ENCODE data around the gene CORO7. TPM values are rescaled to one million over a fixed set of nuclear protein-coding genes. Genes with fewer than 3 reads are reported as not detected.

The CORO7 gene
- total and polyA plus RNA-seq, 7 experiments from 2014 or later, result 29.6 to 572 (median 141) TPM

DNA sequence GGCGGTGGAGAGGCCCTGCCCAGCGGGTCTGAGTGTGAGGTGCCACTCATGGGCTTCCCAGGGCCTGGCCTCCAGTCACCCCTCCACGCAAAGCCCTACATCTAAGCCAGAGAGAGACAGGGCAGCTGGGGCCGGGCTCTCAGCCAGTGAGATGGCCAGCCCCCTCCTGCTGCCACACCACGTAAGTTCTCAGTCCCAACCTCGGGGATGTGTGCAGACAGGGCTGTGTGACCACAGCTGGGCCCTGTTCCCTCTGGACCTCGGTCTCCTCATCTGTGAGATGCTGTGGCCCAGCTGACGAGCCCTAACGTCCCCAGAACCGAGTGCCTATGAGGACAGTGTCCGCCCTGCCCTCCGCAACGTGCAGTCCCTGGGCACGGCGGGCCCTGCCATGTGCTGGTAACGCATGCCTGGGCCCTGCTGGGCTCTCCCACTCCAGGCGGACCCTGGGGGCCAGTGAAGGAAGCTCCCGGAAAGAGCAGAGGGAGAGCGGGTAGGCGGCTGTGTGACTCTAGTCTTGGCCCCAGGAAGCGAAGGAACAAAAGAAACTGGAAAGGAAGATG lies 33.5 kb downstream of the CORO7 start:
- Mint-ChIP-seq H3K9me3 (no peaks in the 10 kb centered on the region), H3K27me3 (no peaks in the 10 kb centered on the region), H3K36me3 (peaks cover 0 to 4% (median 0%) of the 10 kb centered on the region in 5 donors), H3K4me3 (no peak overlapping the region), H3K27ac (peak overlapping the region in 3 of 9 donors; percentile 25 to 62 (median 60)), H3K4me1 (peaks cover 0 to 12% (median 3%) of the 10 kb centered on the region in 7 donors)
- no peaks in the 10 kb centered on the region for H3K27me3 ChIP-seq (ENCODE audit: control insufficient read depth in 2 of 2, insufficient read depth in 2 of 2, low read length in 2 of 2)
- no peak overlapping the region for H3K27ac ChIP-seq (ENCODE audit: low read depth, low read length)
- H3K36me3 ChIP-seq (ENCODE audit: control insufficient read depth in 2 of 3, insufficient read depth in 3 of 3, low read length in 3 of 3), result peaks cover 8 to 91% (median 16%) of the 10 kb centered on the region in 3 experiments
- DNase-seq (peak in 1 of 9 donors; percentile 11), ATAC-seq (no peak)
- POLR2A ChIA-PET, result no interaction called here
- no peaks in the 10 kb centered on the region for H3K4me1 ChIP-seq (ENCODE audit: control insufficient read depth in 2 of 2, insufficient read depth in 2 of 2, low read length in 2 of 2)
- H3K9me3 ChIP-seq (ENCODE audit: control insufficient read depth in 2 of 3, low read length in 3 of 3), result no peaks in the 10 kb centered on the region
- intact Hi-C loops (cut with micrococcal nuclease), result no loop called here
- CTCF ChIA-PET, result no interaction called here
- H3K4me3 ChIP-seq (ENCODE audit: low read length), result no peak overlapping the region

DNA sequence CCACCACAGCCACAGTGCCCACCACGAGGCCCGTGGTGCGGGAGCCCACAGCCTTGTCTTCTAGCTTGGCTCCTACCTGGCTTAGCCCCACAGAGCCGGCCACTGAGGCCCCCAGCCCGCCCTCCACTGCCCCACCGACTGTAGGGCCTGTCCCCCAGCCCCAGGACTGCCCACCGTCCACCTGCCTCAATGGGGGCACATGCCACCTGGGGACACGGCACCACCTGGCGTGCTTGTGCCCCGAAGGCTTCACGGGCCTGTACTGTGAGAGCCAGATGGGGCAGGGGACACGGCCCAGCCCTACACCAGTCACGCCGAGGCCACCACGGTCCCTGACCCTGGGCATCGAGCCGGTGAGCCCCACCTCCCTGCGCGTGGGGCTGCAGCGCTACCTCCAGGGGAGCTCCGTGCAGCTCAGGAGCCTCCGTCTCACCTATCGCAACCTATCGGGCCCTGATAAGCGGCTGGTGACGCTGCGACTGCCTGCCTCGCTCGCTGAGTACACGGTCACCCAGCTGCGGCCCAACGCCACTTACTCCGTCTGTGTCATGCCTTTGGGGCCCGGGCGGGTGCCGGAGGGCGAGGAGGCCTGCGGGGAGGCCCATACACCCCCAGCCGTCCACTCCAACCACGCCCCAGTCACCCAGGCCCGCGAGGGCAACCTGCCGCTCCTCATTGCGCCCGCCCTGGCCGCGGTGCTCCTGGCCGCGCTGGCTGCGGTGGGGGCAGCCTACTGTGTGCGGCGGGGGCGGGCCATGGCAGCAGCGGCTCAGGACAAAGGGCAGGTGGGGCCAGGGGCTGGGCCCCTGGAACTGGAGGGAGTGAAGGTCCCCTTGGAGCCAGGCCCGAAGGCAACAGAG lies 34.2 kb downstream of the CORO7 start:
- H3K4me3 ChIP-seq (ENCODE audit: low read length), result no peak overlapping the region
- ATAC-seq (peak; percentile 5), DNase-seq (peak in 1 of 9 donors; percentile 16)
- Mint-ChIP-seq H3K9me3 (no peaks in the 10 kb centered on the region), H3K27me3 (no peaks in the 10 kb centered on the region), H3K36me3 (peaks cover 0 to 4% (median 0%) of the 10 kb centered on the region in 5 donors), H3K4me1 (peaks cover 0 to 14% (median 3%) of the 10 kb centered on the region in 7 donors), H3K27ac (no peak overlapping the region), H3K4me3 (no peak overlapping the region)
- POLR2A ChIA-PET, result no interaction called here
- intact Hi-C loops (cut with micrococcal nuclease), result no loop called here
- no peak overlapping the region for H3K27ac ChIP-seq (ENCODE audit: low read depth, low read length)
- no peaks in the 10 kb centered on the region for H3K27me3 ChIP-seq (ENCODE audit: control insufficient read depth in 2 of 2, insufficient read depth in 2 of 2, low read length in 2 of 2)
- H3K9me3 ChIP-seq (ENCODE audit: control insufficient read depth in 2 of 3, low read length in 3 of 3), result no peaks in the 10 kb centered on the region
- H3K36me3 ChIP-seq (ENCODE audit: control insufficient read depth in 2 of 3, insufficient read depth in 3 of 3, low read length in 3 of 3), result peaks cover 7 to 90% (median 16%) of the 10 kb centered on the region in 3 experiments
- no peaks in the 10 kb centered on the region for H3K4me1 ChIP-seq (ENCODE audit: control insufficient read depth in 2 of 2, insufficient read depth in 2 of 2, low read length in 2 of 2)
- CTCF ChIA-PET, result no interaction called here

DNA sequence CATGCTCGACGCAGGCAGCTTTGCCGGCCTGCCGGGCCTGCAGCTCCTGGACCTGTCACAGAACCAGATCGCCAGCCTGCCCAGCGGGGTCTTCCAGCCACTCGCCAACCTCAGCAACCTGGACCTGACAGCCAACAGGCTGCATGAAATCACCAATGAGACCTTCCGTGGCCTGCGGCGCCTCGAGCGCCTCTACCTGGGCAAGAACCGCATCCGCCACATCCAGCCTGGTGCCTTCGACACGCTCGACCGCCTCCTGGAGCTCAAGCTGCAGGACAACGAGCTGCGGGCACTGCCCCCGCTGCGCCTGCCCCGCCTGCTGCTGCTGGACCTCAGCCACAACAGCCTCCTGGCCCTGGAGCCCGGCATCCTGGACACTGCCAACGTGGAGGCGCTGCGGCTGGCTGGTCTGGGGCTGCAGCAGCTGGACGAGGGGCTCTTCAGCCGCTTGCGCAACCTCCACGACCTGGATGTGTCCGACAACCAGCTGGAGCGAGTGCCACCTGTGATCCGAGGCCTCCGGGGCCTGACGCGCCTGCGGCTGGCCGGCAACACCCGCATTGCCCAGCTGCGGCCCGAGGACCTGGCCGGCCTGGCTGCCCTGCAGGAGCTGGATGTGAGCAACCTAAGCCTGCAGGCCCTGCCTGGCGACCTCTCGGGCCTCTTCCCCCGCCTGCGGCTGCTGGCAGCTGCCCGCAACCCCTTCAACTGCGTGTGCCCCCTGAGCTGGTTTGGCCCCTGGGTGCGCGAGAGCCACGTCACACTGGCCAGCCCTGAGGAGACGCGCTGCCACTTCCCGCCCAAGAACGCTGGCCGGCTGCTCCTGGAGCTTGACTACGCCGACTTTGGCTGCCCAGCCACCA lies 35.1 kb downstream of the CORO7 start:
- Histone ChIP-seq H3K27me3 (ENCODE audit: control insufficient read depth in 2 of 2, insufficient read depth in 2 of 2, low read length in 2 of 2) (no peaks in the 10 kb centered on the region), H3K4me3 (ENCODE audit: low read length) (no peak overlapping the region), H3K4me1 (ENCODE audit: control insufficient read depth in 2 of 2, insufficient read depth in 2 of 2, low read length in 2 of 2) (no peaks in the 10 kb centered on the region), H3K27ac (ENCODE audit: low read depth, low read length) (no peak overlapping the region), H3K9me3 (ENCODE audit: control insufficient read depth in 2 of 3, low read length in 3 of 3) (no peaks in the 10 kb centered on the region), H3K36me3 (ENCODE audit: control insufficient read depth in 2 of 3, insufficient read depth in 3 of 3, low read length in 3 of 3) (peaks cover 0 to 87% (median 10%) of the 10 kb centered on the region in 3 experiments)
- ChIA-PET CTCF (no interaction called here), POLR2A (no interaction called here)
- Mint-ChIP-seq H3K27ac (no peak overlapping the region), H3K4me1 (peaks cover 0 to 11% (median 3%) of the 10 kb centered on the region in 7 donors), H3K9me3 (no peaks in the 10 kb centered on the region), H3K36me3 (peaks cover 0 to 4% (median 0%) of the 10 kb centered on the region in 5 donors), H3K27me3 (no peaks in the 10 kb centered on the region), H3K4me3 (no peak overlapping the region)
- ATAC-seq (no peak), DNase-seq (peak in 1 of 9 donors; percentile 14)
- intact Hi-C loops (cut with micrococcal nuclease), result no loop called here

DNA sequence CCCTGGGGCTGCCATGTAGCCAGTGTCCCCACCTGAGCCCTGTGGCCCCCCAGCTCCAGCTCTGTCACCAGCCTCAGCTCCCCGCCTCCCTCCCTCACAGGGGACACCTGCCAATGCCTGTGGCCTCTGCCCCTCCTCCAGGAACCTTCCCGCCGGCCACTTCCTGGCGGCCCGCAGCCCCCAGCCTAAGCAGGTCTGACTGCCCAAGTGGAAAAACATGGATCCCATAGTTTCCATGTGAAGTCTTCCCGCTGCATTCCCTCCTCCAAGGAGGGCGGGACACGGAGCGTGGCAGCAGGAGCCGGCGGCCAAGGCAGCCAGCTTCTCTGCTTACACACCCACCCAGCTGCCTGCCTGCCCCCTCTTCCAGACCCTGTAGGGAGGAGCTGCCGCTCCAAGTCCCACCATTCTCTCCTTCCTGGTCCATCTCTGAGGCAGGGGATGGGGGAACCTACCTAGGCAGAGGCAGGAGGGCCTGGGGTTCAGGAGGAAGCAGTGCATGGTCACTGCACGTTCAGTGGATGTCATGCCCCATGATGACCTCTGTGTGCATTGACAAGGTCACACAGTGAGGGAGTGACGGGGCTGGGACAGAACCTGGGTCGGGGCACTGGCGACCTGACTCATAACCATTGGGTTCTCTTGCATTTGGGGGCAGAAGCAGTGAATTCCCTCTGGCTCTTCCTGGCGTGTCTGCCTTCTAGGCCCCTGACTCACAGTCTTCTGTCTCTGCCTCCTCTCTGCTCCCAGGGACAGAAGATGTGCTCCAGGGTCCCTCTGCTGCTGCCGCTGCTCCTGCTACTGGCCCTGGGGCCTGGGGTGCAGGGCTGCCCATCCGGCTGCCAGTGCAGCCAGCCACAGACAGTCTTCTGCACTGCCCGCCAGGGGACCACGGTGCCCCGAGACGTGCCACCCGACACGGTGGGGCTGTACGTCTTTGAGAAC lies 36.0 kb downstream of the CORO7 start:
- intact Hi-C loops (cut with micrococcal nuclease), result no loop called here

DNA sequence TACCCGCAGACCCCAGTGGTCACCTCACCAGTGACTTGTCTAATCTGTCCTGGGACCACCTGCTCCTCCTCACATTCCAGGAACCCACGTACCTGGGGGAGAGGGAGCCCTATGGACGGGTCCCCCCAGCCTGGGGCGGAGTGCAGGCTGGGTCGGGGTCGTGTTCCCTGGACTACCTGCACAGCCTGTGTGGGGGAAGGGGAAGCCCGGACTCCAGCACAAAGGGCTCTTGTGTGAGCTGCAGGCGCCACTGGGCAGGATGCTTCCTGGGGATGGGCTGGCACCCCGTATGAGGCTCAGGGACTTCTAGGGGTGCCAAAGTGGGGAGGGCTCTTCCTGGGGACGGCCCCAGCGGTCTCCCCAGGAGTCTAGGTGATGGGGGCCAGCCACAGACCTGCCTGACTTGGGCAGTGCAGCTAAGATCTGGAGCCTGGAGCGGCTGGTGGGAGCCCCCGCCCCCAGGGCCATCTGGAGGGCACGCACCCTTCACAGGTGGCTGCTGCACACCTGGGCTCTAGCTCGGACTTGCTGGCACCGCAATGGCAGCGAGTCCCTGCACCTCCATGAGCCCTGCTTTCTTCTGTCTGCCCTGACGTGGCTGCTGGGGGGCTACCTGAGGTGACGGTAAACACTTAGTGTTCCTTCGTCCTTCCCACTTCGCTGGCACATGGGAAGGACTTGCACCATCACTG lies 37.3 kb downstream of the CORO7 start:
- CTCF ChIA-PET, result no interaction called here
- POLR2A ChIA-PET, result no interaction called here
- ATAC-seq (no peak), DNase-seq (peak in 1 of 9 donors; percentile 11)
- Mint-ChIP-seq H3K9me3 (no peaks in the 10 kb centered on the region), H3K36me3 (peaks cover 0 to 4% (median 0%) of the 10 kb centered on the region in 5 donors), H3K27me3 (no peaks in the 10 kb centered on the region), H3K4me3 (no peak overlapping the region), H3K4me1 (peaks cover 0 to 16% (median 7%) of the 10 kb centered on the region in 7 donors), H3K27ac (peak overlapping the region in 2 of 9 donors; percentile 52 to 54)
- Histone ChIP-seq H3K36me3 (ENCODE audit: control insufficient read depth in 2 of 3, insufficient read depth in 3 of 3, low read length in 3 of 3) (peaks cover 0 to 66% (median 10%) of the 10 kb centered on the region in 3 experiments), H3K4me3 (ENCODE audit: low read length) (no peak overlapping the region), H3K27me3 (ENCODE audit: control insufficient read depth in 2 of 2, insufficient read depth in 2 of 2, low read length in 2 of 2) (no peaks in the 10 kb centered on the region), H3K27ac (ENCODE audit: low read depth, low read length) (no peak overlapping the region), H3K9me3 (ENCODE audit: control insufficient read depth in 2 of 3, low read length in 3 of 3) (no peaks in the 10 kb centered on the region), H3K4me1 (ENCODE audit: control insufficient read depth in 2 of 2, insufficient read depth in 2 of 2, low read length in 2 of 2) (no peaks in the 10 kb centered on the region)
- intact Hi-C loops (cut with micrococcal nuclease), result no loop called here

More for the DNA sequence above, 36.0 kb downstream of the CORO7 start:
- Mint-ChIP-seq H3K4me1 (peaks cover 0 to 13% (median 4%) of the 10 kb centered on the region in 7 donors), H3K9me3 (no peaks in the 10 kb centered on the region), H3K27me3 (no peaks in the 10 kb centered on the region), H3K27ac (peak overlapping the region in 1 of 9 donors; percentile 43), H3K36me3 (peaks cover 0 to 4% (median 0%) of the 10 kb centered on the region in 5 donors), H3K4me3 (no peak overlapping the region)
- ChIA-PET POLR2A (no interaction called here), CTCF (no interaction called here)
- DNase-seq (peak in 1 of 9 donors; percentile 12), ATAC-seq (no peak)
- no peak overlapping the region for H3K4me3 ChIP-seq (ENCODE audit: low read length)
- H3K4me1 ChIP-seq (ENCODE audit: control insufficient read depth in 2 of 2, insufficient read depth in 2 of 2, low read length in 2 of 2), result no peaks in the 10 kb centered on the region
- H3K9me3 ChIP-seq (ENCODE audit: control insufficient read depth in 2 of 3, low read length in 3 of 3), result no peaks in the 10 kb centered on the region
- H3K27me3 ChIP-seq (ENCODE audit: control insufficient read depth in 2 of 2, insufficient read depth in 2 of 2, low read length in 2 of 2), result no peaks in the 10 kb centered on the region
- H3K27ac ChIP-seq (ENCODE audit: low read depth, low read length), result no peak overlapping the region
- peaks cover 0 to 78% (median 10%) of the 10 kb centered on the region in 3 experiments for H3K36me3 ChIP-seq (ENCODE audit: control insufficient read depth in 2 of 3, insufficient read depth in 3 of 3, low read length in 3 of 3)

All from naive thymus-derived CD4-positive, alpha-beta T cell (primary cell).